ENCODE results near the gene ENPP6.

DNA sequence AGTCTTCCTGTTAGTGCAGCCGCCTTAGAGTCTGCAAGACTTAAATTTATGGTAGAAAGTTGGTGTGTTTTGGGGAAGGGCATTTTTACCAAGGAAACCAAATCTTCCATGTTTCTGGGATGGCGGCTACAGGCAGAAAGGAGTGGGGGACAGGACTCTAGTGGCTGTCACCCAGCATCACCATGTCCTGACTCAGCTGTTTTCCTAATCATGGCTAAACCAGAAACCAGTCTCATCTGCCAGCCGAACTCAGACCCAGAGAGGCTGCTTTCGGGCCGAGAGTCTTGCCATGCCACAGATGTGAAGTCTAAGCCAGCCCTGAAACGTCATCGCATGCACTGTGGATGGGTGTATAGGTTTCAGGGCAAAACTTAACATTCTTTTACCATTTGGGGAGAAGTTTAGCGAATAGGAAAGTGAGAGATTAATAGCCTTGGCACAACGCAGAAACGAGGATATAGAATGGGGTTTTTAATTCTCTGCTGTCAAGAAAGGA is 109.6 kb downstream of the ENPP6 start:
- TF ChIP-seq, protein P1, sequence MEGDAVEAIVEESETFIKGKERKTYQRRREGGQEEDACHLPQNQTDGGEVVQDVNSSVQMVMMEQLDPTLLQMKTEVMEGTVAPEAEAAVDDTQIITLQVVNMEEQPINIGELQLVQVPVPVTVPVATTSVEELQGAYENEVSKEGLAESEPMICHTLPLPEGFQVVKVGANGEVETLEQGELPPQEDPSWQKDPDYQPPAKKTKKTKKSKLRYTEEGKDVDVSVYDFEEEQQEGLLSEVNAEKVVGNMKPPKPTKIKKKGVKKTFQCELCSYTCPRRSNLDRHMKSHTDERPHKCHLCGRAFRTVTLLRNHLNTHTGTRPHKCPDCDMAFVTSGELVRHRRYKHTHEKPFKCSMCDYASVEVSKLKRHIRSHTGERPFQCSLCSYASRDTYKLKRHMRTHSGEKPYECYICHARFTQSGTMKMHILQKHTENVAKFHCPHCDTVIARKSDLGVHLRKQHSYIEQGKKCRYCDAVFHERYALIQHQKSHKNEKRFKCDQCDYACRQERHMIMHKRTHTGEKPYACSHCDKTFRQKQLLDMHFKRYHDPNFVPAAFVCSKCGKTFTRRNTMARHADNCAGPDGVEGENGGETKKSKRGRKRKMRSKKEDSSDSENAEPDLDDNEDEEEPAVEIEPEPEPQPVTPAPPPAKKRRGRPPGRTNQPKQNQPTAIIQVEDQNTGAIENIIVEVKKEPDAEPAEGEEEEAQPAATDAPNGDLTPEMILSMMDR (IDR thresholded peaks at IDR 0.05; ENCODE audit: extremely low read depth in 1 of 2, insufficient read depth in 1 of 2, low read depth in 1 of 2, low read length in 2 of 2) = no peak
- no peak for TF ChIP-seq POLR2A (IDR thresholded peaks at IDR 0.05; ENCODE audit: low read depth, low read length)
- no peak for TF ChIP-seq EZH2 (IDR thresholded peaks at IDR 0.05; ENCODE audit: borderline replicate concordance, low read depth, low read length, severe bottlenecking)
- TF ChIP-seq POLR2AphosphoS5 (IDR thresholded peaks at IDR 0.05; ENCODE audit: insufficient read depth, low read depth, low read length) = no peak
- no peak for TF ChIP-seq JUN (IDR thresholded peaks at IDR 0.05; ENCODE audit: borderline replicate concordance, insufficient read depth, insufficient read length, low read depth)

Data from endothelial cell of umbilical vein (primary cell).